ENCODE data around the gene CCDC181.

Gene CCDC181

DNA sequence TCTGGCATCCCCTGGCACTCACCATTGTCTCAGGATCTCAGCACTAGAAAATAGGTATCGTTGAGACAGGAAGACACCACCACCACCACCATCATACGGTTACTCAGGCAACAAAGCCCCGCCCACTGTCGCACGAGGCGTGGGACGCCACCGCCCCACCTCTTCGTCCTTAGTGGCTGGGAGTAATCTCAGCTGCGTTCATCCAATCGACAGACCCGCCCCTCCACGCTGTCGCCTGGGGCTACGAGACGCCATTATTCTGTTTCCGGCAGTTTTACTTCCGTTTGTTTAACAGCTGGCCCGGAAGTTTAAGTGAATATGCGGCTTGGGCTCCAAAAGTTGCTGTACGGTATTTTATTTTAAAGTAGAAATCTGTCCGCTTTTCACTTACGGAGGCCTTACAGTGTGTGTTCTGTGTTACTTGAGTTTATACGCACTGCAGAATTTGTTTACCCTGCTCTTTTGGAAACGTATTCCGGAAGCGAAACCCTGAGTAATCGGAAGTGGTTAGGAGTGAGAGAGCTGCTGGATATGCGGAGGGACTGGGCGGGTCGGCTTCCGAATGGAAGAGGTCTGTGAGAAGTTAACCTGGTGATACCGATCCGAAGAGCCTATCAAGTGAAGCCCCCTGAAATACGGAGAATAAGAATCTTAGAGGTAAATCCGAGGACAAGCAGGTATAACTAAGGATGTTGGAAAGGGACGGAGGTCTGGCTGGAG lies 59.4 kb downstream of the CCDC181 start, which contains the start of the genes BLZF1 and NME7:
Gene BLZF1 (plus strand): TSS at position 510 of the 720 bp plus-strand sequence. CDS start 1,328 bp downstream, outside the sequence.
Gene NME7 (minus strand): TSS at position 112 of the 720 bp plus-strand sequence. CDS start 87 bp downstream, at position 25.
- Histone ChIP-seq H3K27me3 (ENCODE audit: low read depth, low read length) (no peaks in the 10 kb centered on the region), H3K79me2 (ENCODE audit: low read length) (peaks cover 9% of the 10 kb centered on the region), H2AFZ (ENCODE audit: low read depth, low read length) (peak within 1 kb of the TSS; percentile 97), H3K4me3 (ENCODE audit: low read length) (peak within 1 kb of the TSS; percentile 84), H3K4me1 (ENCODE audit: low read length) (peaks cover 32% of the 10 kb centered on the region), H3K36me3 (replicated peaks; ENCODE audit: low read depth, low read length) (peaks cover 20% of the 10 kb centered on the region), H3K27ac (ENCODE audit: low read length) (peak within 1 kb of the TSS; percentile 77), H3K9ac (ENCODE audit: low read length) (peak within 1 kb of the TSS; percentile 75), H3K9me3 (ENCODE audit: insufficient read depth, low read length) (peaks cover 4% of the 10 kb centered on the region; the same call in 1 of the 2 replicates), H4K20me1 (ENCODE audit: insufficient read depth, low read length) (no peaks in the 10 kb centered on the region), H3K4me2 (ENCODE audit: low read length) (peak within 1 kb of the TSS; percentile 91)
- TF ChIP-seq, protein P1, sequence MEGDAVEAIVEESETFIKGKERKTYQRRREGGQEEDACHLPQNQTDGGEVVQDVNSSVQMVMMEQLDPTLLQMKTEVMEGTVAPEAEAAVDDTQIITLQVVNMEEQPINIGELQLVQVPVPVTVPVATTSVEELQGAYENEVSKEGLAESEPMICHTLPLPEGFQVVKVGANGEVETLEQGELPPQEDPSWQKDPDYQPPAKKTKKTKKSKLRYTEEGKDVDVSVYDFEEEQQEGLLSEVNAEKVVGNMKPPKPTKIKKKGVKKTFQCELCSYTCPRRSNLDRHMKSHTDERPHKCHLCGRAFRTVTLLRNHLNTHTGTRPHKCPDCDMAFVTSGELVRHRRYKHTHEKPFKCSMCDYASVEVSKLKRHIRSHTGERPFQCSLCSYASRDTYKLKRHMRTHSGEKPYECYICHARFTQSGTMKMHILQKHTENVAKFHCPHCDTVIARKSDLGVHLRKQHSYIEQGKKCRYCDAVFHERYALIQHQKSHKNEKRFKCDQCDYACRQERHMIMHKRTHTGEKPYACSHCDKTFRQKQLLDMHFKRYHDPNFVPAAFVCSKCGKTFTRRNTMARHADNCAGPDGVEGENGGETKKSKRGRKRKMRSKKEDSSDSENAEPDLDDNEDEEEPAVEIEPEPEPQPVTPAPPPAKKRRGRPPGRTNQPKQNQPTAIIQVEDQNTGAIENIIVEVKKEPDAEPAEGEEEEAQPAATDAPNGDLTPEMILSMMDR (IDR thresholded peaks at IDR 0.05; ENCODE audit: low read depth, low read length) = no peak
- TF ChIP-seq EZH2phosphoT487 (IDR thresholded peaks at IDR 0.05; ENCODE audit: low read depth) = no peak

DNA sequence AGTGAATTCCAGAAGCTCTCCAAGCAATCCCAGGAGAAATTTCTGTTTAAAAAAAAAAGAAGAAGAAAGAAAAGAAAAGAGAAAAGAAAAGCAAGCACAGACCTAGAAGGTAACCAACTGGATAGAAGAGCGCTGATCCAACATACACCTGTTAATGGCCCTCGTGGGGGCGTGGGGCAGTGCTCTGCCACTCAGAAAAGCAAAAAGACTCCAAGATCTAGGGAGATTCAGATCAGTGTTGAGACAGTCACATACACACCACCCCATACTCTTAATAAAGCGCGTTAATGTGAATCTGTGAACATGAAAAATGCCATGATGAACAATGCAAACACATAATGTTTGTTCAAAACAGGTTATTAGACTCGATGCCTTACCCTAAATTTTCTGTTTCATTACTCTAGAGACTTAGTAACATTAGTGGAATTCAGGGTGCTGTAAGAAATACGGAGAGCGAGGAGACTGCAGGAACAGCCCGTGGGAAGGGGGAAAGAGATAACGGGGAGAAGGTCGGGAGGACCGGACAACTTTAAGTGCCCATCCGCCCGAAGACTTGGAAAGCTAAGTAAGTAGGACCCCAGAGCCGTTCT lies 60.1 kb downstream of the CCDC181 start:
- peaks cover 4% of the 10 kb centered on the region; the same call in 1 of the 2 replicates for H3K9me3 ChIP-seq (ENCODE audit: insufficient read depth, low read length)
- H3K27ac ChIP-seq (ENCODE audit: low read length) = no peak overlapping the region
- peaks cover 37% of the 10 kb centered on the region for H3K4me1 ChIP-seq (ENCODE audit: low read length)
- no peaks in the 10 kb centered on the region for H3K27me3 ChIP-seq (ENCODE audit: low read depth, low read length)
- peak overlapping the region; percentile 97 for H2AFZ ChIP-seq (ENCODE audit: low read depth, low read length)
- H3K9ac ChIP-seq (ENCODE audit: low read length) = peak overlapping the region; percentile 66
- no peak for TF ChIP-seq EZH2phosphoT487 (IDR thresholded peaks at IDR 0.05; ENCODE audit: low read depth)
- TF ChIP-seq, protein P1 (IDR thresholded peaks at IDR 0.05; ENCODE audit: low read depth, low read length) = no peak
- no peaks in the 10 kb centered on the region for H4K20me1 ChIP-seq (ENCODE audit: insufficient read depth, low read length)
- peaks cover 20% of the 10 kb centered on the region for H3K36me3 ChIP-seq (replicated peaks; ENCODE audit: low read depth, low read length)
- H3K4me3 ChIP-seq (ENCODE audit: low read length) = peak overlapping the region; percentile 84
- peaks cover 9% of the 10 kb centered on the region for H3K79me2 ChIP-seq (ENCODE audit: low read length)
- peak overlapping the region; percentile 91 for H3K4me2 ChIP-seq (ENCODE audit: low read length)

DNA sequence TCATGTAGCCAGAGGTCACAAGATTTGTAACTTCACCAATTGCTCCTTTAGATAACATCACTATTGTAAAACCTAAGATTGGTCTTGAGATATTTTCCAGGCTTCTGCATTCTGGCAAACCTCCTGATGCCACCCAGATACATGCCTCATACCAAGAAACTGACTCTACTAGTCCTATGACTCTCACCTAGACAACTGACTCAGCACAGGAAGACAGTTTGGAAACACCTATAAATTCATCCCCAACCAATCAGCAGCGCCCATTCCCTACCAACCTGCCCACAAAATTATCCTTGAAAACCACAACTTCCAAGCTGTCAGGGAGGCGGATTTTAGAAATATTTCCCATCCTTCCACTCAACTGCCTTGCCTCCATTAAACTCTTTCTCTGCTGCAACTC lies 62.3 kb downstream of the CCDC181 start:
- Histone ChIP-seq H4K20me1 (ENCODE audit: insufficient read depth, low read length) (no peaks in the 10 kb centered on the region), H3K27ac (ENCODE audit: low read length) (no peak overlapping the region), H3K4me3 (ENCODE audit: low read length) (no peak overlapping the region), H2AFZ (ENCODE audit: low read depth, low read length) (no peak overlapping the region), H3K36me3 (replicated peaks; ENCODE audit: low read depth, low read length) (peaks cover 14% of the 10 kb centered on the region), H3K27me3 (ENCODE audit: low read depth, low read length) (no peaks in the 10 kb centered on the region), H3K9me3 (ENCODE audit: insufficient read depth, low read length) (peaks cover 4% of the 10 kb centered on the region; the same call in 1 of the 2 replicates), H3K4me1 (ENCODE audit: low read length) (peaks cover 43% of the 10 kb centered on the region), H3K79me2 (ENCODE audit: low read length) (peaks cover 9% of the 10 kb centered on the region), H3K4me2 (ENCODE audit: low read length) (no peak overlapping the region), H3K9ac (ENCODE audit: low read length) (no peak overlapping the region)
- TF ChIP-seq EZH2phosphoT487 (IDR thresholded peaks at IDR 0.05; ENCODE audit: low read depth) = no peak
- TF ChIP-seq, protein P1 (IDR thresholded peaks at IDR 0.05; ENCODE audit: low read depth, low read length) = no peak

DNA sequence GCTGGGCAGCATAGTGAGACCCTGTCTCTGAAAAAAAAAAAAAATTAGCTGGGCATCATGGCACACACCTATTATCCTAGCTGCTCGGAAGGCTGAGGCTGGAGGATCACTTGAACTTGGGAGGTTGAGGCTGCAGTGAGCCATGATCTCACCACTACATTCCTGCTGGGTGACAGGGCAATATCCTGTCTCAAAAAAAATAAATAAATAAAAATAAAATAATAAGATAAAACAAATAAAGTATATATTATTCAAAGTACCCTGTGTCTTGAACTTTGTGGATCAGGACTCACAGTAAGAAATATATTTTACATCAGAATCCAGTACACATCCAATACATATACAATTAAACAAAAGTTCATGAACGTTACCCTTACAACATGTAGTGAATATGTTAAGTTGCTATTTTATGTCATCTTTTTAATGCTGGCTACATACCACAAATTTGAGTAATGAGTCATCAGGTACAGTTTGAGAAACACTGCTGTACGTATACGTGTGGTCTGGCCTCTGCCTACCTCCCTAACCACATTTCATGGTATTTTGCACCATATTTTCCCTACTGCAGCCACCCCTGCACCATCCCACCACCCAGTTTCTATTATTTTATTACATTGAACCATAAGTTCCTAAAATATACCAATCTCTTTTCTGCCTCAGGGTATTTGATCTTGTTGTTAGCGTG lies 64.1 kb downstream of the CCDC181 start:
- TF ChIP-seq EZH2phosphoT487 (IDR thresholded peaks at IDR 0.05; ENCODE audit: low read depth) = no peak
- TF ChIP-seq, protein P1 (IDR thresholded peaks at IDR 0.05; ENCODE audit: low read depth, low read length) = no peak
- Histone ChIP-seq H3K9me3 (ENCODE audit: insufficient read depth, low read length) (peaks cover 4% of the 10 kb centered on the region; the same call in 1 of the 2 replicates), H4K20me1 (ENCODE audit: insufficient read depth, low read length) (no peaks in the 10 kb centered on the region), H3K4me2 (ENCODE audit: low read length) (peak overlapping the region; percentile 52), H3K9ac (ENCODE audit: low read length) (no peak overlapping the region), H3K27ac (ENCODE audit: low read length) (no peak overlapping the region), H3K79me2 (ENCODE audit: low read length) (no peaks in the 10 kb centered on the region), H3K4me3 (ENCODE audit: low read length) (no peak overlapping the region), H3K27me3 (ENCODE audit: low read depth, low read length) (no peaks in the 10 kb centered on the region), H2AFZ (ENCODE audit: low read depth, low read length) (no peak overlapping the region), H3K36me3 (replicated peaks; ENCODE audit: low read depth, low read length) (peaks cover 14% of the 10 kb centered on the region), H3K4me1 (ENCODE audit: low read length) (peaks cover 32% of the 10 kb centered on the region)

Measured in OCI-LY3 (cell line).